Mucosa of gallbladder (tissue), 1 donor: ENCODE measurements around the gene ITCH. TPM values are rescaled to one million over a fixed set of nuclear protein-coding genes. Genes with fewer than 3 reads are reported as not detected.
"Not testable (repeated sequence)": the region's sequence is repeated elsewhere in the genome, so short reads cannot be mapped to it uniquely, and the experiment has no call there.

Experiments
- DNase-seq: peaks from one replicate; pipeline ENCODE4 v3.0.0-alpha.2; 2020; ENCODE audit warnings: low spot score
- total RNA-seq: library from RNA; stranded (reverse); gene quantifications from one replicate; pipeline ENCODE4 v1.2.1, GENCODE V29; 2021
- donor health status: DM: no; HTN: no; CAD: no.

ITCH gene
- 46.2 TPM for total RNA-seq

DNA sequence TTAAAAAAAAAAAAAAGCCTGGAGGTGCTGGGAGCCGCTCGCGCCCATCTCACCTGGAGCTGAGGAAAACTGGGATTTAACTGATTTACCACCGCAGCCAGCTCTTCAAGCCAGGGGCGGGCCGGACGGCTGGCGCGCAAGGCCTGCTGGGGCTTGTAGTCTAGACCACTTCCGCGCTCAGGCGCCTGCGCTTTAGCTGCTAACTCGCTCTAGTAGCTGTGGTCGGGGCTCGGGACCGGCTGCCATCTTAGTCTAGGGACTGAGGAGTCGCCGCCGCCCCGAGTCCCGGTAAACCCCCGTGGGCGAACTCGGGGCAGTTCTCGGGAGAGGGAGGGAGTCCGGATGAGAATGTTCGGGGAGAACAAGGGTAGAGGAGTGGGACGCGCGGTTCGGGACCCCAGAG, at the start of gene ITCH:
Gene ITCH, plus strand, starts transcription at position 212 of the 403 bp plus-strand sequence. CDS start 30,539 bp downstream, outside the sequence.
- peak; percentile 95 for DNase-seq

DNA sequence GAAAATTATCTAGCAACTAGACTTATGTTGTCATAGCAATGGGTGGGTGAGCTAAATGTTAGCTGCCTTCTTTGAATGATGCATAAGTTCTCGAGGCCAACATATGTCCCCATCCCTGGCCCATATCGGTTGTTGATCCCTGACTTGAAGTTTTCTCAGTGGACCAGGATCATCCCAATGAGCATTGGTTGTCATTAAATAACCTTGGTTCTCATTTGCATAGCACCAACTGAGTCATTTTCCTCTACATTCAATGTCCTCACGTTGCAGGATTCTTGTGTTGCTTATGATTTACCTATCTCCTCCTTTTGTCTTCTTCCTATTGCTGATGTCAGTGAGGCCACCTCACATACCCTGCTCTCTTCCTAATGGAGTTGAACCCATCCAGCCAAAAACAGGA, 47.8 kb upstream of the ITCH start:
- no peak for DNase-seq

DNA sequence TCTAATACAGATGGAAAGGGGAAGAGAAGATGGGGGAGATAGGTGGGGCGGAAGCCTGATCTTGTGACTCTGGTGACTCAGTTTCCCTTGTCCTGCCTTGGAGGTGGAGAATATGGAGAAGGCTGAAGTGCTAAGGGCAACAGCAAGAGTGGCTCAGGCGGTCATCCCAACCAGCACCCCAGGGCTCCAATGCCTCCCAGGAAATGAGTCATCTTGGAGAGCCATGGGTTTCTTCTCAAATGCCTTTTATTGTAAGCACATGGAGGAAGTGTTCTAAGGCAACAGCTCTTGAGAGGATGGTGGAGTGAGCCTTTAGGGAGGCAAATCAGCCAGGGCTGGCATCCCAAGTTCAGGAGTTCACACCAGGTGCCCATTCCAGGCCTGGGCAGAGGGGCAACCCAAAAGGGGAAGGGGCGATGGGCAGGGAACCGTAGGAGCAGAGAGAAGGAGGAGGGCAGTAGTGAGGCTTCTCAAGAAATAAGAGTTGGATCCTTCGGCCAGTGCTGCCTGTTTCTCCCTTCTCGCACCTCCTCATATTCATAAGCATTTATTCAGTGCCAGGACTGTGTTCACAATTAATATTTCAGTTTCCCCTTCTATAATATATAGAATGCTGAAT, 46.8 kb upstream of the ITCH start:
- no peak for DNase-seq

DNA sequence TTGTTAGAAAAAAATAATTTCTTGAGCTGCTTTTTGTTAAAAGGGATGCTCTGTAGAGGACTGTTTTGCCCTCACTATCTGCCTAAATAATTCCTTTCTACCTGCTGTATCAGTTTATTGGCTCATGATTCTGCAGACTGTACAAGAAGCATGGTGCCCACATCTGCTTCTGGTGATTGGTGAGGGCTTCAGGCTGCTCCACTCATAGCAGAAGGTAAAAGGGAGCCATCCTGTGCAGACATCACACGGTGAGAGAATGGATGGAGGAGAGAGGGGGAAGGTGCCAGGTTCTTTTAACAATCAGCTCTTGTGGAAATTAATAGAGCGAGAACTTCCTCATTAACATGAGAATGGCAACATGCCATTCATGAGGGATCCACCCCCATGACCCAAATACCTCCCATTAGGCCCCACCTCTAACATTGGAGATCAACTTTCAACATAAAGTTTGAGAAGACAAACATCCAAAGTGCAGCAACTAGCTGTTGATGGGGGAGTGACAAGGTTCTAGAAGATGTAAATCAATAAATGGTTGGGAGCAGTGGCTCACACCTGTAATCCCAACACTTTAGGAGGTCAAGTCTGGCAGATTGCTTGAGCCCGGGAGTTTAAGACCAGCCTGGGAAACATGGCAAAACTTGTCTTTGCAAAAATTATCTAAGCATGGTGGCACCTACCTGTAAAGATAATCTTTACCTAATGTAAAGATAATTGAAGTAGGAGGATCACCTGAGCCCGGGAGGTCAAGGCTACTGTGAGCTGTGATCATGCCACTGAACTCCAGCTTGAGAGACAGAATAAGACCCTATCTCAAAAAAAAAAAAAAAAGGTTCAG, 44.2 kb upstream of the ITCH start:
- DNase-seq, result peak; percentile 22

DNA sequence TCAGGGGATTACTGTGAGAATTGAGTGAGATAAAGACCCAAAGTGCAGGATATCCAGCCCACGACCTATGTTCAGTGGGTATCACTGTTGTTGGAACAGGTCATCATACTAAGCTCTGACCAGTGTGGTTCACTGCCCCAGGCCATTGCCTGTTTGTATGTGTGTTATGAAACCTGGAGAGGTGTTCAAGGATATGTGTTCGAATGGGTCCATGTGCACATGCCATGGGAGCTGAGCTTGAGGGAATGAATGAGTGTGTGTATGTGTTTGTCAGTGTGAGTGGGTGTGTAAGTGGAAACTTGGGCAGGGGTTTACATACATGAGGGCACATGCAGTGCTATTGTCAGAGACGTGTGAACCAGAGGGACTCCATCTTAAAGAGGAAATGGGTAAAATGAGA, 42.2 kb upstream of the ITCH start:
- DNase-seq, result no peak

DNA sequence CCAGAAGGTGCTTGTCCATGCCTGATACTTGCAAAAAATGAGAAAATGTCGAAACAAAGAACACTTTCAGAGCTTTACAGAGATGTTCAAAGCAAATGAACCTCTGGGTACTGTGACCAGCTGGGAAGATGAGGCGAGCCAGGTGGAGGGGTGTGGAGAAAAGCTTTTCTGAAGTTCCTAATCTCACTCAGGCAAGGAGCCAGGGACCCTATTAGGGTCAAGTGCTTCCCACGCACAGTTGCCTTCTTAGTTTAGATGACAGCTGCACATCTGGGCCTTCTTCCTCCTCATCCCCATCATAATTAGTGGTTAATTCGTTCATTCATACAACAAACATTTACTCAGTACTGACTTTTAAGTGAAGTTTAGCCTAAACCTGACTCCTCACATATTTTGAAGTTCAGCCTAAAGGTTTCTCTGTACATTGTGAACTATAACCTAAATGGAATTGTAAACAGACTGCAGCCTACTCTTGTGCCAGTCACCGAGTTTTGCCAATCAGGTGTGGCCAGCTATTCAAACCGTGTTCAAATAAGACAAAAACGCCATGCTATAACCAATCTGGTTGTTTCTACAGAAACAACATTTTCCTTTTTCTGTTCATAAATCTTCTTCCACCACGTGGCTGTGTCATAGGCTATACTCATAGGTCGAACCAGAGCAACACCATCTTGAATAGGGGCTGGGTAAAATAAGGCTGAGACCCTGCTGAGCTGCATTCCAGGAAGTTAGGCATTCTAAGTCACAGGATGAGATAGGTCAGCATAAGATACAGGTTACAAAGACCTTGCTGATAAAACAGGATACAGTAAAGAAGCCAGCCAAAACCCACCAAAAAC, 40.6 kb upstream of the ITCH start:
- DNase-seq, result no peak

DNA sequence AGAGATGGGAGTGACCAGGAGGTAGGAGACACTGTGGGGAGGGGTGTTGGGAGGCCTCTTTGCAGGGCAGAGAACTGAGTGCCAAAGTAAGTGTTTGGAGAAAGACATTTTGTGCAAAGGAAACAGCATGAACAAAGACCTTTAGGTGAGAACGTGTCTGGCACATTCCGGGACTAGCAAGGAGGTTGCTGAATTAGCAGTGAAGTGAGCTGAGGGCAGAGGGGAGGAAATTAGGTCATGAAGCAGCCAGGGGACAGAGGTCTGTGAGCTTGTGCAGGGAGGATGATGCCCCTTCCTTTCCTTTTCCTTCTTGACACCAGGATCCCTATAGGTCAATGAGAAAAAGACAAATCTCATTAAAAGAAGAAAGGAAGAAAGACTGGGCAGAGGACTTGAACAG, 38.5 kb upstream of the ITCH start:
- DNase-seq, result no peak

DNA sequence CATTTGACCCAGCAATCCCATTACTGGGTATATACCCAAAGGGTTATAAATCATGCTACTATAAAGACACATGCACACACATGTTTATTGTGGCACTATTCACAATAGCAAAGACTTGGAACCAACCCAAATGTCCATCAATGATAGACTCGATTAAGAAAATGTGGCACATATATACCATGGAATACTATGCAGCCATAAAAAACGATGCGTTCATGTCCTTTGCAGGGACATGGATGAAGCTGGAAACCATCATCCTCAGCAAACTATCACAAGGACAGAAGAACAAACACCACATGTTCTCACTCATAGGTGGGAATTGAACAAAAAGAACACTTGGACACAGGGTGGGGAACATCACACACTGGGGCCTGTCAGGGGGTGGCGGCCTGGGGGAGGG, 34.9 kb upstream of the ITCH start:
- DNase-seq, result not testable (repeated sequence)

DNA sequence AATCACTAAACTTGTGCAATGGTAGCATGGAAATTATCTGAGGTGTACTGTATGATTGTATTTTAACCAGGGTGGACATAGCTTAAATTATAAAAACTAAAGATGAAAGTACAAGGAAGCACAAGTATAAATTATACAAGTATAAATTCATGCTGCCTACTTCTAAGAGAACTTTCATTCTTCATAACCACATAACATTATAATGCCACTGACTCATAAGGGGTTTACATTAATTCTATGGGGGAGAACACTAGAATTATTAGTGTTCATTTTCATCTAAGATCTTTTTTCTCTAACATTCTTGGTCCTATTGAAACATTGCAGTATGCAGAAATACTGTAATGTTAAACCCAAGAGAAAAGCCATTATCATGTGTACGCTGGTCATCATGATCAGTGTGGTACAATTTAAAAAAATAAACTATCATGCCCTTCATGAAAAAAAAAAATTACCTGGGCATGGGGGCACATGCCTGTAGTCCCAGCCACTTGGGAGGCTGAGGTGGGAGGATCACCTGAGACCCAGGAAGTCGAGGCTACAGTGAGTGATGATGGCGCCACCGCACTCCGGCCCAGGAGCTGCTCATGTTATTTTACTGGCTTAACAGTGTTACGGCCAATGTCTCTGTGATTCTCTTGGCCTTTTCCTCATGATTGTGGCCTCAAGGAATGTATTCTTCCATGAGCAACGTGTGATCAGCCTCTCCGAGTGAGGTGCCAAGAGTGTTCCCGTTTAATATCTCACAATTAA, 34.0 kb upstream of the ITCH start:
- no peak for DNase-seq

DNA sequence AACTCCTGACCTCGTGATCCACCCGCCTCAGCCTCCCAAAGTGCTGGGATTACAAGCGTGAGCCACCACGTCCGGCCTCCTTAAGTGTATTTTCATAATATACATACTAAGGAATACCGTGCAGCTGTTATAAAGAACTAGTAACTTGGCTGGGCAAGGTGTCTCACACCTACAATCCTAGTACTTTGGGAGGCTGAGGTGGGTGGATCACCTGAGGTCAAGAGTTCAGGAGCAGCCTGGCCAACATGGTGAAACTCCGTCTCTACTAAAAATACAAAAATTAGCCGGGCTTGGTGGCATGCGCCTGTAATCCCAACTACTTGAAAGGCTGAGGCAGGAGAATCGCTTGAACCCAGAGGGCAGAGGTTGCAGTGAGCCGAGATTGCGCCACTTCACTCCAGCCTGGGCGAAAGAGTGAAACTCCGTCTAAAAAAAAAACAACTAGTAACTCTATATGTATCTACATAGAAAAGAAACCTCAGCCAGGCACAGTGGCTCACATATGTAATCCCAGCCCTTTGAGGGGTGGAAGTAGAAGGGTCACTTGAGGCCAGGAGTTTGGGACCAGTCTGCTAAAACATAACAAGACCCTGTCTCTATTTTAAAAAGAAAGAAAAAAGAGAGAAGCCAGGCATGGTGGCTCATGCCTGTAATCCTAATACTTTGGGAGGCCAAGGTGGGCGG, 32.1 kb upstream of the ITCH start:
- not testable (repeated sequence) for DNase-seq

DNA sequence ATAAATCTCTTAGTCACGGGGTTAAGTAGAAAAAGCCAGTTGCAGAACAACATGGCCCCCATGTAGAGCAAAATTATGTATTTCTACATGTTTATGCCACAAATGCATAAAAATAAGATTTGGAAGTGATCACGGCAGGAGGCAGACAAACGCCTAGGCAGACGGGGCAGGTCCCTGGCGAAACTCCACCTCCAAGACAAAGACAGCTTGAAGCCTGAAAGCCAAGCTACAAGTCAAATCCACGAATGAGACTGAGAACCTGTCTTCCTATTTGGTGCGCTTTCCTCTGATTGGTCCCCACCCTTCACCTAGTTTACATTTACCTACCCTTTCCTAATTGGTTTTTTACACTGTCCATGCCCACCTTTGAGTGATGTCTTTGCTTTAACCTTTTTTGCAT, 31.2 kb upstream of the ITCH start:
- no peak for DNase-seq

DNA sequence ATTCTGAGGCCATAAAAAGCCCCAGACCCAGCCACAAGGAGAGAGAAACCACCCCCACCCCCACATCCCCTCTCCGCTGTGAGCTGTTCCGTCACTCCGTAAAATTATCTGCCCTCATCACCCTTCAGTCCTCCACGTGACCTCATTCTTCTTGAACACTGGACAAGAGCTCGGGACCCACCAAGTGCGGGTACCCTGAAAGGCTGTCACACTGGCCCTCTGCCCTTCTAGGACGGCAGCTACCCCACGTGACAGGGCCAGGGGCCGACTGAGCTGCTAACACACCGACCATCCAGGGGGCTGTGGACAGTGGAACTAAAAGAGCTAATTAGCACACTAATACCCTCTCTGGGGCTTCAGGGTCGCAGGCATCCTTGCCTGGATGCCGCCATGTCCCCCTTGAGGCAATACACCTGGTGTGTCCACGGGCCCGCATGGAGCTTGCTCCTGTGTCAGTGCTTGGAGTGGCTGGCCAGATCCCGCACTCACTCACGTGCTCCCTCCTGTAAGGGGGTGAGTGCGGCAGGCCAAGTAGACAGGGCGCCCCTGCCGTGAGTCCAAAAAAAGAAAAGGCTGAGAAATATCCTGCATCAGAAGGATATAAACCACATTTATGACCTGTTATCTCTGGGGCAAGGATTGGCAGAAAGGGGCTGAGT, 30.7 kb upstream of the ITCH start:
- DNase-seq, result no peak

DNA sequence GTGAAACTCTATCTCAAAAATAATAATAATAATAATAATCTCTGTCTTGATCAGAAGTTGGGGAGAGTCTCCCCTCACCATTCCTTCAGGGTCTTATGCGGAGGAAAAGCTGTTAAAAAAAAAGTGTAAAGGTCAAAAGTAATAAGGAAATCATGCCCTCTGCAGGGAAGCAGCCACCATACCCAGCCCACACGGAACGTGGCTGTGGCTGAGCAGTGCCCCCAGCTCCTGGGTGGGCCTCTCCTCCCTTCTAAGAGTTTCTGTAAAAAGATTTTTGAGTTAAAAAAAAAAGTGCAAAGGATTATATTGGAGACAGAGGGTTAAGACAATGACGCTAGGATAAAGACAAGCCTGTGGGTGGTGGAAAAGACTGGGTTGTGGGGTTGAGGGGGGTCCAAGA, 29.3 kb upstream of the ITCH start:
- no peak for DNase-seq

DNA sequence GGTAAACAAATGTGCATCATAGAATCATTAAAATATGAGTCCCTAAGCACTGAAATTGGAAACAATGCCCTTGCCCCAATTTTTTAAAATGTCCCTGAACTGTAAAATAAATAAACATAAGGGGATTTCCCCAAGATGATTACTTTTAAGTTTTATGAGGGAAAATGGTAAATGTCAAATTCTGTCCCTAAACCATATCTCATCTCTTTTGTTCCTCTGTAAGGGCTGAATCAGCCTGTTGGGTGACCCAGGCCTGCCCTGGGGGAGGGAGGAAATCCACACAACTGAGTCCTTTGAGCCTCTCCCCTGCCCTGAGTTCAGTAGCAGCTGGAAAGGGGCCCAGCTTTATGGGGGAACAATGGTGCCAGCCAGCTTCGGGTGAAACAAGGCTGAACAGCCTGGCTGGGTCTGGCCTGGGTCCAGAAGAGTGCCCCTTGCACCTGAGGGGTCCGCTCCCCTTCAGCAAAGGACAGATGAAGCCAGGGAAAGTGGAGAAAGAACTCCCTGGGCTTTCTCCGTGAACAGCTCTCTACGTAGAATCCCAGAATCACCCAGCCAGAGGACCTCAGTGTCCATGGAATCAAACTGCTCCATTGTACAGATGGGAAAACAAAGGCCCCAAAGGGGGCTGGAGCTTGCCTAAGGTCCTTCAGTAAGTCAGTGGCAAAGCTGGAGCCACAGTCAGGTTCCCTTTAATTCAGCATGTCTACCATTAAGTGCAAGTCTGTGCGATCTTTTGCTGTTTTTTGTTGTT, 28.2 kb upstream of the ITCH start:
- peak; percentile 22 for DNase-seq

DNA sequence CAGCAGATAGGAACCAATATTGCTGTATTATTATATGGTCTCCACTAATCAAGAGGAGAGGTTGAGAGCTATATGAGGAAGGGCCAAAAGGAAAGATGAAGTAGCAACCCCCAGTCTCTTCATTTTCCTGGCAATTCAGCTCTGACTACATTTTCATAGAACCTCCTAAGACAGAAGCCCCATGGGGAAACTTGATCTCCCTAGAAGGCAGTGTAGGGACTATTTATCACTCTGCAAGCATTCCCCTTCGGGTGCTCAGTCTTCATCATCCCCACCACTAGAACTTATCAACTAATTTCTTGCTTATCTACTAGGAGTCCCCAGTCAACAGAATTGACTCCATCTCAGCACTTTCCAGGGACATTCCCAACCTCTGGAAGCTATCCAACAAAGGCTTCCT, 25.5 kb upstream of the ITCH start:
- DNase-seq, result no peak

DNA sequence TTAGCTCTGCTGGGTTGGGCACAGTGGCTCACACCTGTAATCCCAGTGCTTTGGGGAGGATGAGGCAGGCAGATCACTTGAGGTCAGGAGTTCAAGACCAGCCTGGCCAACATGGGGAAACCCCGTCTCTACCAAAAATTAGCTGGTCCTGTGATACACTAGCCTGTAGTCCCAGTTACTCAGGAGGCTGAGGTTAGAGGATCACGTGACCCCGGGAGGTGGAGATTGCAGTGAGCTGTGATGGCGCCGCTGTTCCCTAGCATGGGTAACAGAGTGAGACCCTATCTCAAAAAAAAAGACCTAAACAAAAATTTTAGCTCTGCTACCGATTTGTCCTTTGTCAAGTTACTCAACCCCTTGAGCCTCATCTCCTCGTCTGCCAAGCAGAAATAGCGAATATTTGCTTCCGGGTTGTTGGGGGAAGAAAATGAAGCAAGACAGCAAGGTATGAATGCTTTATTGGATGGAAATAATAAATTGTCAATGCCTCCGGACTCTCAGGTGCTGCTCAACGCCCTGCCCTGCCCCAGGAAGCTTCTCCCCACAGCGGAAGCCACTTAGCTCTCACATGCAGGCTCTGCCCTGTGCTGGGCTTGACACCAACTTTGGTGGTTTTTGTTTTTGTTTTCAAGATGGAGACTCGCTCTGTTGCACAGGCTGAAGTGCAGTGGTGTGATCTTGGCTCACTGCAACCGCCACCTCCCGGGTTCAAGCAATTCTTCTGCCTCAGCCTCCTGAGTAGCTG, 24.9 kb upstream of the ITCH start:
- no peak for DNase-seq

DNA sequence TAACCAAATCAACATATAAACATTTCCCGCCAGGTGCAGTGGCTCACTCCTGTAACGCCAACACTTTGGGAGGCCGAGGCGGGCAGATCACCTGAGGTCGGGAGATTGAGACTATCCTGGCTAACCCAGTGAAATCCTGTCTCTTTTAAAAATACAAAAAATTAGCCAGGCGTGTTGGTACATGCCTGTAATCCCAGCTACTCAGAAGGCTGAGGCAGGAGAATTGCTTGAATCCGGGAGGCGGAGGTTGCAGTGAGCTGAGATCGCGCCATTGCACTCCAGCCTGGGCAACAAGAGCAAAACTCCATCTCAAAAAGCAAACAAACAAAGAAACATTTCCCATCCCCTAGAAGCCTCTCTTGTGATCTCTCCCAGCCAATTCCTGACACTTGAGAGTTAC, 22.3 kb upstream of the ITCH start:
- DNase-seq, result not testable (repeated sequence)

DNA sequence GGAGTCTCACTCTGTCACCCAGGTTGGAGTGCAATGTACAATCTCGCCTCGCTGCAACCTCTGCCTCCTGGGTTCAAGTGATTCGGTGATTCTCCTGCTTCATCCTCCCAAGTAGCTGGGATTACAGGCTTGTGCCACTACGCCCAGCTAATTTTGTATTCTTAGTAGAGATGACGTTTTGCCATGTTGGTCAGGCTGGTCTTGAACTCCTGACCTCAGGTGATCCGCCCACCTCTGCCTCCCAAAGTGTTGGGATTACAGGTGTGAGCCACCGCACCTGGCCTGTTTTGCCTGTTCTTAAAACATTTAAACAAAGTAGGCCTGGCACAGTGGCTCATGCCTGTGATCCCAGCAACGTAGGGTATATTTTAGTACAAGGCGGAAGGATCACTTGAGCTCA, 21.9 kb upstream of the ITCH start:
- DNase-seq, result not testable (repeated sequence)
